HT1080 (cell line): ENCODE data around the gene ITSN1. TPM values are rescaled to one million over a fixed set of nuclear protein-coding genes. Genes with fewer than 3 reads are reported as not detected.

ENCODE experiments used
- DNase-seq: peaks from one replicate; pipeline ENCODE4 v3.0.0-alpha.2; 2015; ENCODE audit warnings: low read depth
- total RNA-seq: library from RNA; depleted of rRNA; stranded (reverse); fragments of >200 nt; shearing (Covaris generic); gene quantifications from 2 replicates; pipeline ENCODE4 v1.2.3, GENCODE V29; 2014; rRNA removed

Gene ITSN1
- total RNA-seq, 1 experiment from 2014 or later: 29.2 TPM

GRCh38 chr21:33947451-33948095, 305.3 kb downstream of the ITSN1 start:
- peak; percentile 98 for DNase-seq

DNA sequence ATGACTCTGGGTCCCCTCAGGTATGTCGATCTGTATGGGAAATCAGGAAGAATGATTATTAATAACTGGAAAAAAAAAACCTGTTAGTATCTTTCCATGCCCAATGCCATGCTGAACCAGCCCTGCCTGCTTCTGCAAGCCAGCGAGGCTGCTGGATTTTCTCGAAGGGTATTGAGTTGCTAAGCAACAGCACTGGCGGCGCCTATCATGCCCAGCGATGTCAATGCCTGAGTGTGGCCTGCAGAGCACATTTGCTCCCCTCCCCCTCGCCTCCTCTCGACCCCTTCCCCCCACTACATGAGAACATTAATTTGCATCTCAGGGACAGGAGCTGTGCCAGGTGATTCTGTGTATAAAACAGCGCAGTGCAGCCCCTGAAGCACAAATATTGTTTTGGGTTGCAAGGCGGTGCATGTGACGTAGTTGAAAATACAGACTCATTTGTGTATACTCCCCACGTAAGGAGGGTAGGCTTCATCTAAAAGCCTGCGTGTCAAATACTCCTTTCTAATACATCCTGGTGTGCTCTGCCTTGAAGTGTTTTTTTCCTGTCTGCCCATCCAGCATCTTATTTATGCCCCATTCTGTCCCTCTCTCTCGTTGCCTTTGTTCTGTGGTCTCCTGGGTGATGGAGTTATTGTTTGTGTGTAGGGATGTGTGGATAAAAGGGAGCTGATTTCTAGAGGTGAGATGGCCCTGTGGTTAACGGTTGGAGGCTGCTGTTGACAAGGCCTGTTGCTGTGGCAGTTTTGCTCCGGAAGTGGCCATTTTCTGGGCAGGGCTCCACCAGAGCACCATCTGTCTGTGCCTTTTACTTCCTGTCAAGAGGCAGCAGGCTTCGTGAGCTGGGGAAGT, 306.0 kb downstream of the ITSN1 start:
- DNase-seq: peak; percentile 55

DNA sequence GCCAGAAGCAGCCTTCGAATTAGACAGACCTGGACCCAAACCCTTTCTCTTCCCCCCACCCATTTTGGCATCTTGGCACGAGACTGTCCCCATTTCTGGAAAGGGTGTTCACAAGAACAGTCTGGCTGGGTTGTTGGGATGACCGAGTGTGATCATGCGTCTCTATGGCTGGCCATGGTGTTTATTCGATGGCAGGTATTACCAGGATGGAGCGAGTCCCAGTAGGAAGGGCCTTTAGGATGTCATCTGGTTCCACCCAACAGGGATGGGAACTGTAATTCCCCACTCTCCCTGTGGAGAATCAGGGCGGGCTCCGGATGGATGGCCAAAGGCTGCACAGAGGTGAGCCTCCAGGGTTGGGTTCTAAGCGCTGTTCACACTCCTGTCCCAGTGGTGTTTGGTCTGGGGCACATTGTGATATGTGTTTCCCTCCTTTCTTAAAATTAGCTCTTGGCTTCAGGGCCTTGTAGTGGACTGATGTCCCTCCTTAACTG, 306.7 kb downstream of the ITSN1 start:
- no peak for DNase-seq

Other genes starting within 250 kb of the ITSN1 start
- 36.8 and 47.2 TPM in 2 replicates for gene IFNGR2, start 239.1 kb upstream of the ITSN1 start, total RNA-seq
- gene TMEM50B, start 162.5 kb upstream of the ITSN1 start, total RNA-seq: 12.0 and 14.5 TPM in 2 replicates
- 0.68 TPM in 1 of 2 replicates, not detected in the other for gene DNAJC28, start 150.8 kb upstream of the ITSN1 start, total RNA-seq
- 143 and 162 TPM in 2 replicates for gene GART, start 100.4 kb upstream of the ITSN1 start, total RNA-seq
- 107 and 164 TPM in 2 replicates for gene SON, start 99.5 kb upstream of the ITSN1 start, total RNA-seq
- 26.8 and 32.9 TPM in 2 replicates for gene DONSON, start 53.8 kb upstream of the ITSN1 start, total RNA-seq
- gene CRYZL1, start 760 bp upstream of the ITSN1 start, total RNA-seq: 8.1 and 23.2 TPM in 2 replicates